Prostate gland (tissue), 2 donors: ENCODE data around the gene STXBP6.

ENCODE experiments used
- POLR2A ChIP-seq: fragments of 450-650 bp; IDR thresholded peaks from one replicate; pipeline ENCODE4 v1.6.1; 2016; ENCODE audit warnings: antibody characterized with exemption, mild to moderate bottlenecking
- POLR2AphosphoS5 ChIP-seq: sonication (generic); formaldehyde crosslinking; IDR thresholded peaks from one replicate; pipeline ENCODE4 v1.6.1; 2017; ENCODE audit warnings: antibody characterized with exemption
- TF ChIP-seq, protein P1 (sequence below), 4 experiments: fragments of 200-600 bp in 2 of 4; fragments of 450-650 bp in 2 of 4; sonication (generic) in 2 of 4; IDR thresholded peaks; 1 replicate in 3 of 4; 2 replicates in 1 of 4; pipeline ENCODE4 v1.5.1; 2016 to 2019; ENCODE audit warnings: antibody characterized with exemption in 4 of 4, mild to moderate bottlenecking in 2 of 4, moderate library complexity in 2 of 4

DNA sequence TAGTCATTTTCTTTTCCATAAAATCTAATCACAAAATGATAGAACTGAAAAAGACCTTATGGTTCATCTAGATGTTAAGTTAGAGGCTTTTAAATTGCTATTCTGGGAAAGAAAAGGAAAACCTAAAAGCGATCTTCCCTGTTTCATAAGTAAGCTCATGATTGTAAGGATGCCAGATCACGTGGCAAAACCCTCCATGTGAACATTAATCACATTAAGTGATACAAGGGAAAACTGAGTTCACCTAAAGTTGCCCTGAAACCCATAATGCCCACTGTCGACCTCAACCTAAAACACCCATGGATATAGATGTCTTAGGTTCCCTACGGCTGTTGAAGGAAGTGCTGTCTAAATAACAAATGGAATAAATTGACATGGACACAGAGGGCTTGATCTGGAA is 3.0 kb upstream of the STXBP6 start:
- TF ChIP-seq POLR2A (no peak), POLR2AphosphoS5 (no peak)
- TF ChIP-seq, protein P1, sequence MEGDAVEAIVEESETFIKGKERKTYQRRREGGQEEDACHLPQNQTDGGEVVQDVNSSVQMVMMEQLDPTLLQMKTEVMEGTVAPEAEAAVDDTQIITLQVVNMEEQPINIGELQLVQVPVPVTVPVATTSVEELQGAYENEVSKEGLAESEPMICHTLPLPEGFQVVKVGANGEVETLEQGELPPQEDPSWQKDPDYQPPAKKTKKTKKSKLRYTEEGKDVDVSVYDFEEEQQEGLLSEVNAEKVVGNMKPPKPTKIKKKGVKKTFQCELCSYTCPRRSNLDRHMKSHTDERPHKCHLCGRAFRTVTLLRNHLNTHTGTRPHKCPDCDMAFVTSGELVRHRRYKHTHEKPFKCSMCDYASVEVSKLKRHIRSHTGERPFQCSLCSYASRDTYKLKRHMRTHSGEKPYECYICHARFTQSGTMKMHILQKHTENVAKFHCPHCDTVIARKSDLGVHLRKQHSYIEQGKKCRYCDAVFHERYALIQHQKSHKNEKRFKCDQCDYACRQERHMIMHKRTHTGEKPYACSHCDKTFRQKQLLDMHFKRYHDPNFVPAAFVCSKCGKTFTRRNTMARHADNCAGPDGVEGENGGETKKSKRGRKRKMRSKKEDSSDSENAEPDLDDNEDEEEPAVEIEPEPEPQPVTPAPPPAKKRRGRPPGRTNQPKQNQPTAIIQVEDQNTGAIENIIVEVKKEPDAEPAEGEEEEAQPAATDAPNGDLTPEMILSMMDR (IDR thresholded peaks at IDR 0.05): no peak
